ENCODE results near the gene NR1I2.

Gene NR1I2

GRCh38 chr3:119858957-119859356 is 77.1 kb downstream of the NR1I2 start:
- no peak for ATAC-seq
- TF ChIP-seq ARNTL (CRISPR knock-in tag; IDR thresholded peaks at IDR 0.05; ENCODE audit: borderline replicate concordance, low read depth) (no peak), TSHZ2 (CRISPR knock-in tag; IDR thresholded peaks at IDR 0.05) (no peak), CSRNP3 (CRISPR knock-in tag; IDR thresholded peaks at IDR 0.05) (no peak), ZFP3 (CRISPR knock-in tag; IDR thresholded peaks at IDR 0.05) (no peak), ZNF70 (CRISPR knock-in tag; IDR thresholded peaks at IDR 0.05) (no peak), TCF4 (CRISPR knock-in tag; IDR thresholded peaks at IDR 0.05; ENCODE audit: borderline replicate concordance) (no peak), ZNF565 (CRISPR knock-in tag; conservative IDR thresholded peaks at IDR 0.05; ENCODE audit: low read depth) (no peak), RARB (CRISPR knock-in tag; IDR thresholded peaks at IDR 0.05) (no peak), ISL1 (CRISPR knock-in tag; IDR thresholded peaks at IDR 0.05) (no peak), ESRRG (CRISPR knock-in tag; IDR thresholded peaks at IDR 0.05) (no peak), ZNF8 (CRISPR knock-in tag; IDR thresholded peaks at IDR 0.05) (no peak), ZFP30 (CRISPR knock-in tag; IDR thresholded peaks at IDR 0.05) (no peak), SNAI2 (CRISPR knock-in tag; IDR thresholded peaks at IDR 0.05) (no peak), GLIS3 (CRISPR knock-in tag; IDR thresholded peaks at IDR 0.05) (no peak), ZC3H10 (CRISPR knock-in tag; IDR thresholded peaks at IDR 0.05) (no peak), BACH2 (CRISPR knock-in tag; IDR thresholded peaks at IDR 0.05; ENCODE audit: borderline replicate concordance) (no peak), TOX (CRISPR knock-in tag; IDR thresholded peaks at IDR 0.05; ENCODE audit: borderline replicate concordance) (no peak), CREB5 (CRISPR knock-in tag; IDR thresholded peaks at IDR 0.05; ENCODE audit: low read depth) (no peak)

- TF ChIP-seq CREB5 (CRISPR knock-in tag; IDR thresholded peaks at IDR 0.05; ENCODE audit: low read depth) (no peak), TOX (CRISPR knock-in tag; IDR thresholded peaks at IDR 0.05; ENCODE audit: borderline replicate concordance) (no peak), CSRNP3 (CRISPR knock-in tag; IDR thresholded peaks at IDR 0.05) (no peak), ZC3H10 (CRISPR knock-in tag; IDR thresholded peaks at IDR 0.05) (no peak), ESRRG (CRISPR knock-in tag; IDR thresholded peaks at IDR 0.05) (no peak), GLIS3 (CRISPR knock-in tag; IDR thresholded peaks at IDR 0.05) (no peak), PPARA (CRISPR knock-in tag; IDR thresholded peaks at IDR 0.05; ENCODE audit: borderline replicate concordance) (no peak), ZFP30 (CRISPR knock-in tag; IDR thresholded peaks at IDR 0.05) (no peak)
- ATAC-seq, result no peak
Measured at GRCh38 chr3:119859728-119860127, 77.8 kb downstream of the NR1I2 start.

GRCh38 chr3:119861681-119862080 is 79.8 kb downstream of the NR1I2 start:
- TF ChIP-seq TCF4 (CRISPR knock-in tag; IDR thresholded peaks at IDR 0.05; ENCODE audit: borderline replicate concordance), result no peak
- no peak for TF ChIP-seq TOX (CRISPR knock-in tag; IDR thresholded peaks at IDR 0.05; ENCODE audit: borderline replicate concordance)
- no peak for TF ChIP-seq CREB5 (CRISPR knock-in tag; IDR thresholded peaks at IDR 0.05; ENCODE audit: low read depth)
- no peak for TF ChIP-seq ISL1 (CRISPR knock-in tag; IDR thresholded peaks at IDR 0.05)
- TF ChIP-seq CSRNP3 (CRISPR knock-in tag; IDR thresholded peaks at IDR 0.05), result no peak
- no peak for ATAC-seq

All from SK-N-SH treated with all-trans-retinoic acid at 6 μM for 48 hours (cell line).